ENCODE data around the gene NUP42.

- TF ChIP-seq CTCF (IDR thresholded peaks at IDR 0.05), result no peak
- no peak for TF ChIP-seq EZH2phosphoT487 (IDR thresholded peaks at IDR 0.05)
These were observed 57.3 kb downstream of the NUP42 start for GRCh38 chr7:23238983-23239652.
